Natural killer cell treated with Interleukin-12 subunit alpha and Interleukin-12 subunit beta and Interleukin-15 and Interleukin-18, amount 100 ng/mL, for 72 hours (primary cell): ENCODE data around the gene ZBTB45. TPM values are rescaled to one million over a fixed set of nuclear protein-coding genes. Genes with fewer than 3 reads are reported as not detected.
"Not testable (repeated sequence)": the region's sequence is repeated elsewhere in the genome, so short reads cannot be mapped to it uniquely, and the experiment has no call there.

Experiments
- ATAC-seq, 2 donors: fragments of 150-1000 bp; cut with Tn5 transposase in 1 of 2; sonication (Bioruptor Pico), chemical (Tn5 transposase) in 1 of 2; 2 replicates each; pipeline ENCODE4 v1.10.0; 2021
- DNase-seq: peaks from one replicate; pipeline ENCODE4 v3.0.0; 2022; ENCODE audit warnings: low spot score
- H3K27ac Mint-ChIP-seq, 2 donors: 1 replicate in 1 of 2; 2 replicates in 1 of 2; pipeline ENCODE4 v1.8.0; 2022; ENCODE audit warnings: mixed read lengths in 2 of 2, mild to moderate bottlenecking in 1 of 2, moderate library complexity in 1 of 2
- H3K27me3 Mint-ChIP-seq, 2 donors: 1 replicate in 1 of 2; 2 replicates in 1 of 2; pipeline ENCODE4 v1.8.0; 2022; ENCODE audit warnings: mixed read lengths in 2 of 2
- H3K36me3 Mint-ChIP-seq: one replicate; pipeline ENCODE4 v1.8.0; 2022; ENCODE audit warnings: mixed read lengths
- H3K4me1 Mint-ChIP-seq, 2 donors: 1 replicate in 1 of 2; 2 replicates in 1 of 2; pipeline ENCODE4 v1.8.0; 2022; ENCODE audit warnings: low read depth in 2 of 2, mixed read lengths in 2 of 2, mild to moderate bottlenecking in 1 of 2
- H3K4me3 Mint-ChIP-seq: one replicate; pipeline ENCODE4 v1.8.0; 2022; ENCODE audit warnings: mixed read lengths
- H3K9me3 Mint-ChIP-seq: 2 replicates; pipeline ENCODE4 v1.8.0; 2022; ENCODE audit warnings: mixed read lengths
- total RNA-seq, 2 donors: library from RNA; stranded (reverse); gene quantifications; one replicate each; pipeline ENCODE4 v1.2.3, GENCODE V29; 2022

ZBTB45 gene
- total RNA-seq, 2 donors from 2014 or later: 18.0 to 25.9 TPM

DNA sequence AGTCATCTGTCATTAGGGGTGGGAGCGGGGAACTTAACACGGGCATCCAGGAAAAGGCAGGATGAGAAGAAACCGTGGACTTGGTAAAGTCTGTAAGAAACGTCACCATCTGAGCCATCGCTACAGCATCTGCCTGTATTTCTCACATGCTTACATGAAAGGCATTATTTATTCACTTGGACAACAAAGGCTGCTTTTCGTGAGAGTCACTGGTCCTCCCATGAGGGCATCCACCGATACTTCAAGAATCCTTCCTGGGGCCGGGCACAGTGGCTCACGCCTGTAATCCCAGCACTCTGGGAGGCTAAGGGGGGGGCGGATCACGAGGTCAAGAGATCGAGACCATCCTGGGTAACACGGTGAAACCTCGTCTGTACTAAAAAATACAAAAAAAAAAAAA is 27.3 kb downstream of the ZBTB45 start:
- Mint-ChIP-seq H3K36me3 (no peaks in the 10 kb centered on the region), H3K9me3 (no peaks in the 10 kb centered on the region), H3K4me1 (peaks cover 4 to 6% of the 10 kb centered on the region in 2 donors), H3K27ac (no peak overlapping the region), H3K4me3 (no peak overlapping the region), H3K27me3 (no peaks in the 10 kb centered on the region)
- ATAC-seq (no peak), DNase-seq (no peak)

DNA sequence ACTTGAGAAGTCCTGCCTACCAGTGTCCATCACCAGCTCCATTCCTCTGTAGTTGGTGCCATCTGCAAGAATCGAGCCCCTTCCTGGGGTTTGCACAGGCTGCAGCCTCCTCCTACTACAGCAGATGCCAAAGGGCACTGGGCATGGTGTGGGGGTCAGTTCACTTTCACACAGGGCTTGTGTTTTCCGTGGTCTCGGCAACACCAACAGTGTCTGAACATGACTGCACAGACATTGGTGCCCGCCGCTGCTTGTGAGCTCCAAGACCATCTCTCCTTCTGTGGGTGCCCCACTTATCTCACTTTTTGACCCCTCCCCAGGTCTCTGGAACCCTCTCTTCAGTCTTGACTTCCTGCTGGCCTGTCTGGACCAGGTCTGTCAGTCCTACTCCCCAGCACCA is 28.2 kb downstream of the ZBTB45 start:
- DNase-seq (no peak), ATAC-seq (no peak)
- H3K36me3 Mint-ChIP-seq: no peaks in the 10 kb centered on the region
- H3K4me3 Mint-ChIP-seq: peak overlapping the region; percentile 25
- peaks cover 0 to 6% of the 10 kb centered on the region in 2 donors for H3K4me1 Mint-ChIP-seq
- no peaks in the 10 kb centered on the region for H3K9me3 Mint-ChIP-seq
- H3K27ac Mint-ChIP-seq: no peak overlapping the region
- H3K27me3 Mint-ChIP-seq: no peaks in the 10 kb centered on the region

DNA sequence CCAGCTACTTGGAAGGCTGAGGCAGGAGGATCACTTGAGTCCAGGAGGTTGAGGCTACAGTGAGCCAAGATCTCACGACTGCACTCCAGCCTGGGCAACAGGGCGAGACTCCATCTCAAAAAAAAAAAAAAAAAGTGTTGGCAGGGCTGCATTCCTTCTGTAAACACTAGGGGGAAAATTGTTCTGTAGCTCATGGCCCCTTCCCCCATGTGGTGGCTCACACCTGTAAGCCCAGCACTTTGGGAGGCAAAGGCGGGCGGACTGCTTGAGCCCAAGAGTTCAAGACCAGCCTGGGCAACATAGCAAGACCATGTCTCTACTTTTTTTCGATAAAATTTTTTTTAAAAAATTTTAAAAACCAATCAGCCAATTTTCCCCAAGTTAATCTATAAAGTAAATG is 35.3 kb downstream of the ZBTB45 start:
- ATAC-seq, H3K4me1 Mint-ChIP-seq, H3K36me3 Mint-ChIP-seq, H3K4me3 Mint-ChIP-seq, H3K9me3 Mint-ChIP-seq, H3K27ac Mint-ChIP-seq, H3K27me3 Mint-ChIP-seq, DNase-seq: not testable (repeated sequence)

DNA sequence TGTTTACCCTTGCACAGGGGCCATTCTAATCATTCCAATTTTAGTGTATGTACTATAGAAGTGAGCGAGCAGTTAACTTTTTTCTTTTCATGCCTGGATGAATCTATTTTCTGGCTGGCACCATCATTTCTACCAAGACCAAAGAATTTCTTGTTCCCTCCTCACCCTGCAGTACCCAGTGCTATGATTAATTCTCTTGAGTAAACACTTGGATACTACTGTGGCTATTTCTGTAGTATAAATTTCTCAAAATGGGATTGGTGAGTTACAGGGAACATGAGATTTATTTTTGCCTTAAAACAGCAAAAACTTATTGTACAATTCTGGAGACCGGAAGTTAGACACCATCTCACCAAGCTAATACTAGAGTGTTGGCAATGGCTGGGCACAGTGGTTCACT is 35.8 kb downstream of the ZBTB45 start:
- Mint-ChIP-seq H3K4me1 (no peaks in the 10 kb centered on the region), H3K9me3 (no peaks in the 10 kb centered on the region), H3K27me3 (no peaks in the 10 kb centered on the region), H3K4me3 (no peak overlapping the region), H3K36me3 (no peaks in the 10 kb centered on the region), H3K27ac (no peak overlapping the region)
- no peak for ATAC-seq
- no peak for DNase-seq

DNA sequence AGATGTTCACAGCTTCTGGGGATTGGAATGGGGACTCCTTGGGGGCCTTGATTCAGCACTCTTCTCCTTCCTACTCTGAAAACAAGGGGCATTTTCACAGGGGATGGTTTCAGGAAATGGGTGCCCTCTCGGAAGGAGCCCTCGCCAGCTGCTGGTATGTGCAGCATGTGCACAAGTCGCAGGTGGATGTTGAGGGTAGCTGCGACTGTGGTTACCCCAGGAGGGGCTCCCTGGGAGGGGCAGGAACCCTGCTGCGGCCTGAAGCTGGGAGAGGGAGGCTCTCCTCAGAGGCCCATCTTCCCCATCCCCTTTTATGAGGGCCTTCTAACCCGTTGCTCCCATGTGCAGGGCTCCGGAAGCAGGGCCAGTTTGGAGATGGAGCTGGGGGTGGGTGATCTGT is 37.2 kb downstream of the ZBTB45 start:
- no peaks in the 10 kb centered on the region for H3K36me3 Mint-ChIP-seq

DNA sequence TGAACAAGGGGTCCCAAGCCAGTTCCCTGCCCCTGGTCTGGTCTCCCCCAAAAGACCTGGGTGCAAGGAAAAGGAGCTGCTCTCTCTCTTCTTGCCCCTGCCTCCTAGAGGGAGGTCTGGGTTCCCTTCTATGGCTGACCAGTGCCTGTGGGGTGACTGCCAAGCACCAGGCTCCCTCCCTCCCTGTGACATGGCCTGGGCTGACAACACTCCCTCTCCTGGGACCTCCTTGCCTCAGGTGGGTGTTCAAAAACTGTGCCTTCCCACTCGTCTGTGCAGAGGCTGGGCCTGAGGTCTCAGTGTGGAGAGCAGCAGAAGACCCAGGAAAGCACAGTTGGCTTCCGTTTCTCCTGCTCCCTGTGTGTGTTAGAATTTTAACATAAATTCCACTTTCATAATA is 38.8 kb downstream of the ZBTB45 start:
- no peaks in the 10 kb centered on the region for H3K36me3 Mint-ChIP-seq
- H3K27ac Mint-ChIP-seq: no peak overlapping the region
- H3K4me3 Mint-ChIP-seq: no peak overlapping the region
- no peaks in the 10 kb centered on the region for H3K9me3 Mint-ChIP-seq
- H3K4me1 Mint-ChIP-seq: peaks cover 6 to 7% of the 10 kb centered on the region in 2 donors
- no peak for ATAC-seq
- no peaks in the 10 kb centered on the region for H3K27me3 Mint-ChIP-seq
- DNase-seq: no peak

More for the DNA sequence above, 37.2 kb downstream of the ZBTB45 start:
- Mint-ChIP-seq H3K4me3 (no peak overlapping the region), H3K9me3 (no peaks in the 10 kb centered on the region), H3K4me1 (no peaks in the 10 kb centered on the region), H3K27me3 (no peaks in the 10 kb centered on the region), H3K27ac (no peak overlapping the region)
- no peak for DNase-seq
- no peak for ATAC-seq

DNA sequence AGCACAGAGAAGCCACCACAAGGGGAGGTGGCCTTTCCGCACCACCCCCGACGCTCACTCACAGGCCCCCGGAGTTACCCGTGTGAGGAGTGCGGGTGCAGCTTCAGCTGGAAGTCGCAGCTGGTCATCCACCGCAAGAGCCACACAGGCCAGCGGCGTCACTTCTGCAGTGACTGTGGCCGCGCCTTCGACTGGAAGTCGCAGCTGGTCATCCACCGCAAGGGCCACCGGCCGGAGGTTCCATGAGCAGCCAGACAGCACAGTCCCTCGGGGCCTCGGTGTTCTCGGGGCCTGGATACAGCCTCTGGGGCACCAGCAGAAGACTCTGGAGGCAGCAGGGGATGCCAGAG is 39.2 kb downstream of the ZBTB45 start:
- no peak overlapping the region for H3K4me3 Mint-ChIP-seq
- peaks cover 6 to 7% of the 10 kb centered on the region in 2 donors for H3K4me1 Mint-ChIP-seq
- H3K27ac Mint-ChIP-seq: no peak overlapping the region
- H3K27me3 Mint-ChIP-seq: no peaks in the 10 kb centered on the region
- H3K9me3 Mint-ChIP-seq: no peaks in the 10 kb centered on the region
- no peaks in the 10 kb centered on the region for H3K36me3 Mint-ChIP-seq
- DNase-seq: no peak
- no peak for ATAC-seq

DNA sequence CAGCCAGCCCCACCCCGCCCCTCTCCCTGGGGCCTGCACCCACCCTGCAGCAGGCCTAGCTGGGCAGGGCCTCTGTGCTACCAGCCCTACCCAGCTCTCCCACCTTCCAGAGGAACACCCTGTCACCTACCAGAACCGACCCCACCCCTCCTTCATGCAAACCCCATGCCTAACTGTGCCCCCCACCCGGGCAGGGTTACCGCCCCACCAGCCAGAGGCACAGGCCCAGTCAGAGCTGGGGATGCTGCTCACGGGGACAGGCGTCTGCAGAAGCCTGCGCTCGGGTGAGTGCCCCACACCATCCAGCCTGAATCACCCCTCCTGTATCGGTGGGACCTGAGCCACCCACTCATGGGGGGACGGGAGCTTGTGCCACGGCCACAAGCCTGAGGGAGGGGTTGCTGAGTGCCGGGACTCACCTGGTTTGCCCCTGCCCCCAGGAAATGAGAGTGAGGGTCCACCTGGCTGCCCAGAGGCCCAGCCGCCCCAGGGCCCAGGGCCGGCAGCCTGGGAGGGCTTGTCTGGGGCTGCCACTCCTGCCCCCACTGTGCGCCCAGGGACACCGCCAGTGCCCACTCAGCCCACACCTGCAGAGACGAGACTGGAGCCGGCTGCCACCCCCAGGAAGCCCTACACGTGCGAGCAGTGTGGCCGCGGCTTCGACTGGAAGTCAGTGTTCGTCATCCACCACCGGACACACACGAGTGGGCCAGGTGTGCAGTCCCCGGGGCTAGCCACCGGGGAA is 39.7 kb downstream of the ZBTB45 start:
- Mint-ChIP-seq H3K4me1 (peaks cover 9 to 11% of the 10 kb centered on the region in 2 donors), H3K4me3 (no peak overlapping the region), H3K27me3 (no peaks in the 10 kb centered on the region), H3K36me3 (no peaks in the 10 kb centered on the region), H3K27ac (no peak overlapping the region), H3K9me3 (no peaks in the 10 kb centered on the region)
- ATAC-seq: no peak
- DNase-seq: no peak

DNA sequence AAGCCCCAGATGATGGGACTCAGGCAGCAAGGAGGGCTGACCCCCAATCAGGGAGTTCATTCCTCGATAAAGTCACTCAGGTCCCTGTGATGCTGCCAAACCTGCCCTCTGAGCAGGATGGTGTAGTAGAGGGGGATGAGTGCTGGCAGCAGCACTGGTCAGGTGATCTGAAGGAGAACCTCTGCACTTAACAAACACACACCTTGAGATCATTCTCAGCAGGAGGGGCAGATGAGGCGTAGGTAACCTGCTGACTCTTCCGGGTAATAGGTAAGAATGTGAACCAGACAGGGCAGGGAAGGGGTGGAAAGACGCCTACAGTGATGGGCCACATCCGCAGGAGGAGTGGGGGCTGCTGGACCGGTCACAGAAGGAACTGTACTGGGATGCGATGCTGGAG is 40.3 kb downstream of the ZBTB45 start:
- no peak overlapping the region for H3K27ac Mint-ChIP-seq
- no peak for ATAC-seq
- H3K9me3 Mint-ChIP-seq: no peaks in the 10 kb centered on the region
- no peak for DNase-seq
- no peak overlapping the region for H3K4me3 Mint-ChIP-seq
- H3K36me3 Mint-ChIP-seq: no peaks in the 10 kb centered on the region
- H3K27me3 Mint-ChIP-seq: no peaks in the 10 kb centered on the region
- peaks cover 11 to 13% of the 10 kb centered on the region in 2 donors for H3K4me1 Mint-ChIP-seq

DNA sequence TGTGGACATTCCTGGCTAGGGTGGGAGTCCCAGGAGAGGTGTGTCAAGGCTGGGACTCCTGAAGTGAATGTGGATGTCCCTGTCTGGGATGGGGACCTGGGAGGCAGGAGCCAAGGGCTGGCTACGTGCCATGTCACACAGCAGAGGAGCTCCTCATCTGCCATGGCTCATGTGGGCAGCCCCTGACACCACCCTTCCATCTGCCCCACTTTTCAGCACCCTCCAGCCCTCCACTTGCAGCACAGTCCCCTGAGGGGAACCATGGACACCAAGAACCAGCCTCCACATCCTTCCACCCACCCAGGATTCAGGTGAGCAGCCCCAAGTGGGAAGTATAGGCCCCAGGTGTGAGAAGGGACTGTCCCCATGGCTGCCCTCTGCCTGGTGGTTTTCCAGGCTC is 41.7 kb downstream of the ZBTB45 start:
- Mint-ChIP-seq H3K4me1 (peaks cover 11 to 13% of the 10 kb centered on the region in 2 donors), H3K4me3 (no peak overlapping the region)
- ATAC-seq: no peak

DNA sequence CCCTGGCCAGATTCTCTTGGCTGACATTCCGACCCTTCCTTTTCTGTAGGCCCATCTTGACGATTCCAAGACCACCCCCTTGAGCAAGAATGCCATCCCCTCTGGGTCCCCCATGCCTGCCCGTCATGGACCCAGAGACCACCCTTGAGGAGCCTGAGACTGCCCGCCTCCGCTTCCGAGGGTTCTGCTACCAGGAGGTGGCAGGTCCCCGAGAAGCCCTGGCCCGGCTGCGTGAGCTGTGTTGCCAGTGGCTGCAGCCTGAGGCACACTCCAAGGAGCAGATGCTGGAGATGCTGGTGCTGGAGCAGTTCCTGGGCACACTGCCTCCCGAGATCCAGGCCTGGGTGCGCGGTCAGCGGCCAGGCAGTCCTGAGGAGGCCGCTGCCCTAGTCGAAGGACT is 42.5 kb downstream of the ZBTB45 start:
- ATAC-seq: no peak
- H3K36me3 Mint-ChIP-seq: no peaks in the 10 kb centered on the region
- H3K4me3 Mint-ChIP-seq: peak overlapping the region; percentile 88
- DNase-seq: no peak
- no peaks in the 10 kb centered on the region for H3K9me3 Mint-ChIP-seq
- H3K27ac Mint-ChIP-seq: peak overlapping the region; percentile 84 to 89
- peaks cover 11 to 13% of the 10 kb centered on the region in 2 donors for H3K4me1 Mint-ChIP-seq
- no peaks in the 10 kb centered on the region for H3K27me3 Mint-ChIP-seq

More for the DNA sequence above, 41.7 kb downstream of the ZBTB45 start:
- peak overlapping the region in 1 of 2 donors; percentile 84 for H3K27ac Mint-ChIP-seq
- no peak for DNase-seq
- no peaks in the 10 kb centered on the region for H3K36me3 Mint-ChIP-seq
- no peaks in the 10 kb centered on the region for H3K9me3 Mint-ChIP-seq
- H3K27me3 Mint-ChIP-seq: no peaks in the 10 kb centered on the region

DNA sequence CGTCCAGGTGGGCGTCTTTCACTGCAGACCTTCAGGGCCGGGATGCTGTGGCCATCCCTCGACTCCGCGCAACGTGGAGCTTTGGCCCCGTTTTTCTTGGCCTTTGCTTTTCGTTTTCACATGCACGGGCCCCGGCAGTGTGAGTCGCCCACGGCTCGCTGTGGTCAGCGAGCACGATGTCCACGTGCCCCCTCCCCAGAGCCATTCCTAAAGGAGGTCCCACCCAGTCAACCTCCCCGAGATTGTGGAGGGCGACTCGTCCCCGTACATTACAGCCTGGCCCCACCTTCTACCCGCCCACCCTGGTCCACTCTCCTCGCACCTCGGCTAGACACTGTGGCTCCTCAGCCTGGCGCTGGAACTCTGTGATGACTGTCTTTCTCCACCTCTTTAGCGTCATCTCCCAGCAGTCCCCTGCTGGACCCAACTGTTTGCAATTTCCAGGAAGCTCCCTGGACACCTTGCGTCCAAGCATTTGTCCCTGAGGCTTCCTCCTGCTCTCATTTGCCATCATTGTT is 43.1 kb downstream of the ZBTB45 start:
- Mint-ChIP-seq H3K4me1 (peaks cover 11 to 13% of the 10 kb centered on the region in 2 donors), H3K27me3 (no peaks in the 10 kb centered on the region), H3K36me3 (no peaks in the 10 kb centered on the region), H3K4me3 (peak overlapping the region; percentile 88), H3K27ac (peak overlapping the region; percentile 84 to 89), H3K9me3 (no peaks in the 10 kb centered on the region)
- DNase-seq: no peak
- ATAC-seq: no peak

DNA sequence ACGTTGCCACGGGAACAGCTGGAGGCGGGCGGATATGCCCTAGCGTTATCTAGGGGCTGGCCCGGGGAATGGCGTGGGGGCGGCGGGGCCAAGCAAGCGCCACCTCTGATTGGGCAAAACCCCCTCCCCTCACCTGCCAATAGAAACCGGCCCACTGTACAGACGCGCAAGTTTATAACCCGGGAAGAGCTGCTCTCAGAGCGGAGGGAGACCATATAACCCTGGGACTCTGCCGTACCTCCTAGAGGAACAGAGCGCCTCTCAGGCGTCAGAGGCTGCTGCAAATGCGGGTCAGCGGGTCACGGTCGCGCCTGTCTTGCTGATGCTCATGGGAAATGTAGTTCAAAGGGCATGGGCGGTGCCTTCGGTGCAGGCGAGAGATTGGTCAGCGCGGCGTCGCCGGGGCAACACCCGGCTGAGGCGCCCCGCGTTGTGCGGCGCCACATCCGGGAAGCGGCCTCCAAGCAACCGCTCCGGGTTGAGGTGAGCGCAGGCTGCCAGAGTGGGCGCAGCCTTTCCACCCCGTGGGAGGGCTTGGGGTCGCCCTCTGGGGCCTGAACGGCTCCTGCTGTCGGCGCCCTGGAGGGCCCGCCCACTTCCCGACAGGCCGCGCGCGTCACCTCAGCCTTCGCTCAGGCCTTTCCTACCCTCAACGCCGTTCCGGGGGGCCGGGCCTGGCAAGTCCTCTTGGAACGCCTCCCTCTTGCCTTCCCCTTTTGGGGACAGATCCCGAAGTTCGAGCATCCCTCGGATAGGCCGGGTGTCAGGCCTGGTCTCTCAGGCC is 43.7 kb downstream of the ZBTB45 start, which contains the start of gene ZNF446:
Gene ZNF446, plus strand, starts transcription at position 639 of the 784 bp plus-strand sequence. CDS start 867 bp downstream, outside the sequence.
- ATAC-seq (peak; percentile 93 to 95), DNase-seq (peak; percentile 96)
- Mint-ChIP-seq H3K36me3 (no peaks in the 10 kb centered on the region), H3K9me3 (no peaks in the 10 kb centered on the region), H3K4me3 (peak within 1 kb of the TSS; percentile 88), H3K4me1 (peaks cover 11 to 13% of the 10 kb centered on the region in 2 donors), H3K27me3 (no peaks in the 10 kb centered on the region), H3K27ac (peak within 1 kb of the TSS; percentile 84 to 89)
